IMR-90 (cell line): Measurements from ENCODE around the gene MSMO1. TPM values are rescaled to one million over a fixed set of nuclear protein-coding genes. Genes with fewer than 3 reads are reported as not detected.

Experiments
- ATAC-seq: fragments of 200-7000 bp; cut with Tn5 transposase; 2 replicates; pipeline ENCODE4 v1.9.1; 2020; ENCODE audit warnings: low read depth, mild to moderate bottlenecking, moderate library complexity
- BruUV-seq: library from RNA; stranded (reverse); fragments of 400-500 nt; replicated peaks from 2 replicates; lab custom pipeline; 2021; lab: Mats Ljungman, UMichigan
- CTCF ChIA-PET: fragments of 300-600 bp; formaldehyde crosslinking; extraction: SDS; loops from one replicate; lab custom pipeline; 2021; ENCODE audit warnings: antibody characterized with exemption; lab: Yijun Ruan, JAX
- POLR2A ChIA-PET: fragments of 300-600 bp; sonication (Branson Sonifier 250); formaldehyde crosslinking; loops from one replicate; lab custom pipeline; 2022; ENCODE audit warnings: antibody characterized with exemption; ENCODE audit not compliant: unreplicated experiment; lab: Charles Lee
- DNase-seq: peaks from one replicate; pipeline ENCODE4 v3.0.0; 2013
- H2AFZ ChIP-seq: replicated peaks from 2 replicates; pipeline ENCODE3; 2013; ENCODE audit warnings: low read length, mild to moderate bottlenecking; ENCODE audit not compliant: poor library complexity
- H2AK5ac ChIP-seq: 2 replicates; pipeline ENCODE4 v1.6.1; 2013; ENCODE audit warnings: low read depth, low read length, inconsistent platforms
- H2AK9ac ChIP-seq: replicated peaks from 2 replicates; pipeline ENCODE3; 2013; ENCODE audit warnings: mild to moderate bottlenecking, low read depth, low read length, moderate library complexity; ENCODE audit not compliant: poor library complexity
- H2BK120ac ChIP-seq: 2 replicates; pipeline ENCODE4 v1.6.1; 2013; ENCODE audit warnings: low read depth, low read length, inconsistent platforms
- H2BK15ac ChIP-seq: 3 replicates; pipeline ENCODE4 v1.6.1; 2013; ENCODE audit warnings: low read depth, low read length, inconsistent platforms
- H2BK20ac ChIP-seq: 2 replicates; pipeline ENCODE4 v1.6.1; 2013; ENCODE audit warnings: low read depth, mild to moderate bottlenecking, inconsistent platforms, low read length, moderate library complexity
- H2BK5ac ChIP-seq: 2 replicates; pipeline ENCODE4 v1.6.1; 2013; ENCODE audit warnings: mild to moderate bottlenecking, low read depth, low read length, inconsistent platforms; ENCODE audit not compliant: poor library complexity, severe bottlenecking
- H3K14ac ChIP-seq: replicated peaks from 2 replicates; pipeline ENCODE4 v1.6.1; 2013; ENCODE audit warnings: low read depth, low read length, inconsistent platforms
- H3K18ac ChIP-seq: 2 replicates; pipeline ENCODE4 v1.6.1; 2013; ENCODE audit warnings: low read depth, low read length, control low read depth
- H3K23ac ChIP-seq: 2 replicates; pipeline ENCODE4 v1.6.1; 2013; ENCODE audit warnings: low read depth, low read length, inconsistent platforms
- H3K27ac ChIP-seq: 2 replicates; pipeline ENCODE4 v1.5.1; 2013; ENCODE audit warnings: mild to moderate bottlenecking, control low read depth, low read length; ENCODE audit not compliant: insufficient read depth
- H3K27me3 ChIP-seq: 2 replicates; pipeline ENCODE4 v1.6.1; 2013; ENCODE audit warnings: low read length; ENCODE audit not compliant: control insufficient read depth, insufficient read depth
- H3K36me3 ChIP-seq: 2 replicates; pipeline ENCODE4 v1.6.1; 2013; ENCODE audit warnings: low read length, mixed read lengths; ENCODE audit not compliant: control insufficient read depth, insufficient read depth
- H3K4ac ChIP-seq: 2 replicates; pipeline ENCODE4 v1.6.1; 2013; ENCODE audit warnings: low read depth, low read length, inconsistent platforms
- H3K4me1 ChIP-seq: 2 replicates; pipeline ENCODE4 v1.6.1; 2013; ENCODE audit warnings: low read length, mixed read lengths; ENCODE audit not compliant: control insufficient read depth, insufficient read depth
- H3K4me2 ChIP-seq: 2 replicates; pipeline ENCODE4 v1.6.1; 2013; ENCODE audit warnings: low read depth, mild to moderate bottlenecking, control low read depth, low read length, moderate library complexity
- H3K4me3 ChIP-seq: 2 replicates; pipeline ENCODE4 v1.5.1; 2013; ENCODE audit warnings: low read depth, mild to moderate bottlenecking, control low read depth, low read length, moderate library complexity; ENCODE audit not compliant: insufficient read depth
- H3K56ac ChIP-seq: 2 replicates; pipeline ENCODE4 v1.6.1; 2013; ENCODE audit warnings: low read length, inconsistent platforms; ENCODE audit not compliant: insufficient read depth; ENCODE audit errors: extremely low read depth
- H3K79me1 ChIP-seq, 2 experiments: 2 replicates each; pipeline ENCODE4 v1.6.1; 2013; ENCODE audit warnings: low read length in 2 of 2, inconsistent platforms in 1 of 2, low read depth in 1 of 2
- H3K9ac ChIP-seq: 2 replicates; pipeline ENCODE4 v1.6.1; 2013; ENCODE audit warnings: low read depth, low read length, control low read depth
- H3K9me1 ChIP-seq: 2 replicates; pipeline ENCODE4 v1.6.1; 2013; ENCODE audit warnings: low read length, inconsistent platforms; ENCODE audit not compliant: insufficient read depth
- H3K9me3 ChIP-seq: 2 replicates; pipeline ENCODE4 v1.6.1; 2013; ENCODE audit warnings: low read length; ENCODE audit not compliant: control insufficient read depth, insufficient read depth
- H4K20me1 ChIP-seq: 2 replicates; pipeline ENCODE4 v1.6.1; 2013; ENCODE audit warnings: low read length, inconsistent platforms; ENCODE audit not compliant: insufficient read depth
- H4K5ac ChIP-seq: 2 replicates; pipeline ENCODE4 v1.6.1; 2013; ENCODE audit warnings: mild to moderate bottlenecking, low read depth, low read length, control low read depth
- H4K8ac ChIP-seq, 2 experiments: 2 replicates each; pipeline ENCODE4 v1.6.1; 2013; ENCODE audit warnings: low read depth in 2 of 2, low read length in 2 of 2, control low read depth in 1 of 2, inconsistent platforms in 1 of 2
- H4K91ac ChIP-seq: 2 replicates; pipeline ENCODE4 v1.6.1; 2013; ENCODE audit warnings: low read depth, low read length, inconsistent platforms; ENCODE audit not compliant: insufficient read depth
- BHLHE40 ChIP-seq: fragments of 150-350 bp; IDR thresholded peaks from 2 replicates; pipeline ENCODE4 v1.6.1; 2016; ENCODE audit warnings: mild to moderate bottlenecking, low read depth, low read length
- CEBPB ChIP-seq: IDR thresholded peaks from 2 replicates; pipeline ENCODE4 v1.6.1; 2012; ENCODE audit warnings: low read depth, low read length, improper control_type of control experiment
- CHD1 ChIP-seq: IDR thresholded peaks from 2 replicates; pipeline ENCODE4 v1.6.1; 2012; ENCODE audit warnings: low read depth, low read length, improper control_type of control experiment
- CTCF ChIP-seq: conservative IDR thresholded peaks from 2 replicates; pipeline ENCODE4 v1.5.1; 2012; ENCODE audit warnings: mild to moderate bottlenecking, low read depth, low read length, improper control_type of control experiment
- ELK1 ChIP-seq: fragments of 150-350 bp; IDR thresholded peaks from 2 replicates; pipeline ENCODE4 v1.6.1; 2016; ENCODE audit warnings: low read depth, mild to moderate bottlenecking, low read length, moderate library complexity, borderline replicate concordance
- FOS ChIP-seq: fragments of 150-350 bp; IDR thresholded peaks from 2 replicates; pipeline ENCODE4 v1.6.1; 2016; ENCODE audit warnings: low read depth, low read length
- MAFK ChIP-seq: IDR thresholded peaks from 2 replicates; pipeline ENCODE4 v1.6.1; 2012; ENCODE audit warnings: low read depth, low read length, improper control_type of control experiment
- MXI1 ChIP-seq: IDR thresholded peaks from 2 replicates; pipeline ENCODE4 v1.6.1; 2012; ENCODE audit warnings: low read depth, mild to moderate bottlenecking, low read length, moderate library complexity, borderline replicate concordance
- NFE2L2 ChIP-seq: fragments of 150-350 bp; IDR thresholded peaks from 2 replicates; pipeline ENCODE4 v1.6.1; 2016; ENCODE audit warnings: low read depth, mild to moderate bottlenecking, low read length
- POLR2A ChIP-seq: IDR thresholded peaks from 2 replicates; pipeline ENCODE4 v1.6.1; 2012; ENCODE audit warnings: mild to moderate bottlenecking, low read depth, low read length
- RAD21 ChIP-seq: IDR thresholded peaks from 2 replicates; pipeline ENCODE4 v1.6.1; 2012; ENCODE audit warnings: low read length, improper control_type of control experiment
- RCOR1 ChIP-seq: IDR thresholded peaks from 2 replicates; pipeline ENCODE4 v1.6.1; 2012; ENCODE audit warnings: mild to moderate bottlenecking, low read length, improper control_type of control experiment; ENCODE audit not compliant: insufficient replicate concordance
- RFX5 ChIP-seq: IDR thresholded peaks from 2 replicates; pipeline ENCODE4 v1.8.0; 2012; ENCODE audit warnings: low read depth, mild to moderate bottlenecking, low read length, moderate library complexity
- SMC3 ChIP-seq: fragments of 150-350 bp; IDR thresholded peaks from 2 replicates; pipeline ENCODE4 v1.6.1; 2016; ENCODE audit warnings: low read depth, mild to moderate bottlenecking, antibody characterized with exemption, low read length, moderate library complexity
- USF2 ChIP-seq: fragments of 150-350 bp; IDR thresholded peaks from 2 replicates; pipeline ENCODE4 v1.6.1; 2017; ENCODE audit warnings: mild to moderate bottlenecking, antibody characterized with exemption, low read length, low read depth
- WGBS, 2 experiments: methylation state at CpG; one replicate each; pipeline versions ENCODE4 v1.1.5 to v1.1.7; 2013; ENCODE audit warnings: missing lambda C conversion rate in 2 of 2; ENCODE audit not compliant: insufficient read length in 1 of 2; ENCODE audit errors: extremely low coverage in 2 of 2; 5-methylcytosine and 5-hydroxymethylcytosine counted together
- dilution Hi-C: fragments of 300-500 bp; cut with HindIII; formaldehyde crosslinking; loops from one replicate; pipeline ENCODE4 v1.14.3; 2018; ENCODE audit warnings: low sequenced_read_pairs; ENCODE audit not compliant: unreplicated experiment
- in situ Hi-C: fragments of 300-500 bp; cut with MboI; formaldehyde crosslinking; loops from 3 replicates; pipeline ENCODE4 v1.14.3; 2019; ENCODE audit warnings: low sequenced_read_pairs, inconsistent platforms, mixed read lengths
- intact Hi-C: fragments of 100-400 bp; cut with micrococcal nuclease; formaldehyde crosslinking; loops from 2 replicates; pipeline ENCODE4 v1.10.0; 2022
- polyA plus RNA-seq, 3 experiments: library from polyadenylated mRNA; depleted of rRNA; stranded (reverse); fragments of >200 nt; gene quantifications; 2 replicates each; pipeline ENCODE4 v1.2.3, GENCODE V29; 2012; ENCODE audit warnings: low replicate concordance in 1 of 3
- total RNA-seq: library from RNA; depleted of rRNA; stranded (reverse); fragments of >200 nt; gene quantifications from 2 replicates; pipeline ENCODE4 v1.2.3, GENCODE V29; 2012

MSMO1 gene
- total and polyA plus RNA-seq, 2 of the 4 experiments (the other 2 are of a cell fraction), result 40.1 to 42.1 TPM

- H2BK20ac ChIP-seq, result peak overlapping the region; percentile 18; the same call in 1 of the 2 replicates
- POLR2A ChIA-PET, result no interaction called here
- ATAC-seq, result no peak
- no peaks in the 10 kb centered on the region for H3K9me3 ChIP-seq
- H2AK9ac ChIP-seq, result no peak overlapping the region
- no peaks in the 10 kb centered on the region for H4K20me1 ChIP-seq
- no peak overlapping the region for H3K27ac ChIP-seq
- no peak overlapping the region for H3K18ac ChIP-seq
- no peak overlapping the region for H3K4me2 ChIP-seq
- no peaks in the 10 kb centered on the region for H3K27me3 ChIP-seq
- H3K56ac ChIP-seq, result no peak overlapping the region
- no peak overlapping the region for H3K23ac ChIP-seq
- H3K4me1 ChIP-seq, result peaks cover 3% of the 10 kb centered on the region; the same call in 1 of the 2 replicates
- no peak overlapping the region for H2BK120ac ChIP-seq
- no peak for DNase-seq
- no peak overlapping the region for H3K4me3 ChIP-seq
- WGBS, 2 experiments, result no CpG with 5 or more reads among the region's 7 CpGs
- no peak overlapping the region for H2BK5ac ChIP-seq
- H3K79me1 ChIP-seq, result peaks cover 6 to 18% of the 10 kb centered on the region in 2 experiments
- H4K8ac ChIP-seq, result no peak overlapping the region
- no peak overlapping the region for H3K14ac ChIP-seq
- no peak overlapping the region for H2AFZ ChIP-seq
- H2AK5ac ChIP-seq, result no peak overlapping the region
- in situ Hi-C loops, result no loop called here
- CTCF ChIA-PET, result interaction anchor here (1.3 kb wide), 1 partner anchor 8 kb away, joined by 4 read pairs; no protein-coding TSS in a partner anchor
- H3K9me1 ChIP-seq, result 0 out of 2 replicates have a peak, but pooled peaks cover 4% of the 10 kb centered on the region
- no peak overlapping the region for H3K4ac ChIP-seq
- TF ChIP-seq MXI1, result no peak
- no peak for TF ChIP-seq BHLHE40
- no peak for TF ChIP-seq CHD1
- no peak for TF ChIP-seq USF2
- TF ChIP-seq CTCF, result no peak
- no peak for TF ChIP-seq CEBPB
- TF ChIP-seq RFX5, result no peak
- no peak for TF ChIP-seq RAD21
- TF ChIP-seq SMC3, result no peak
- no peak for TF ChIP-seq RCOR1
- TF ChIP-seq MAFK, result no peak
- no peak for TF ChIP-seq ELK1
- TF ChIP-seq NFE2L2, result no peak
- TF ChIP-seq FOS, result no peak
- no peak for TF ChIP-seq POLR2A
- no peaks in the 10 kb centered on the region for H3K36me3 ChIP-seq
- H3K9ac ChIP-seq, result no peak overlapping the region
- H4K91ac ChIP-seq, result no peak overlapping the region
- dilution Hi-C loops, result no loop called here
- intact Hi-C loops, result no loop called here
- no peak overlapping the region for H4K5ac ChIP-seq
- H2BK15ac ChIP-seq, result no peak overlapping the region
- BruUV-seq, result no TSS peak
Measured at GRCh38 chr4:165324236-165324917, 3.1 kb upstream of the MSMO1 start.
